Measurements from ENCODE around the gene ATG2A.

The ATG2A gene

DNA sequence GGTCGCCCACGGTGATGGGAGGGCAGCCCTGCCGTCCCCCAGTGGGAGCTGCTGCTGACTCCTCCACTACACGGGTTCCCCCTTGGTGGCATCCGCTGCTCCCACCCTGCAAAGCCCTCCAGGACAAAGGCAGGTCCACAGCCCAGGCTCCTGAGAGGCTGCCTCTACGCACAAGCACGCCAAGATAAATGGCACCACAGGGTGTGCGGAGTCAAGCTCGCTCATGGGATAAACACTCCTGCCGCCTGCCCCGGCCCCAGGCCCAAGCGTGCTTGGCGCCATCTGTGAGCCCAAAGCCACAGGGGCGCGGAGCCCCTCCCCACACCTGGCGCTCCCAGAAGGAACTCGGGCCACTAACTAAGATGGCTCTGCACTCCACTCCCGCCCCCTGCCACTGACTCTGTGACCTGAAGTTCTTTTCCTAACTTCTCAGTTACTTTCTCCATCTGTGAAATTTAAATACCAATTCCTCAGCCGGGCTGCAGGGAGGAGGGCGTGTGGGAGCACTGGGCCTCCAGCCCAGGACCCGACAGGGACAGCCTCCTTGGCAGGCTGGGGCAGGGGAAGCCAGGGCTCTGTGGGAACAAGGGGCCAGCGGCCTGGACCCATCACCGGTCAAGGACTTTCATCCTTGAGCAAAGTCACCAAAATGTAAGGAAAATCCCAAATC, 53.5 kb downstream of the ATG2A start:
- H3K27ac ChIP-seq = peak overlapping the region; percentile 91 to 97
- DNase-seq = peak in 1 of 2 donors; percentile 88
- no peaks in the 10 kb centered on the region for H3K27me3 ChIP-seq
- peak overlapping the region; percentile 27 to 28 for H3K4me3 ChIP-seq
- TF ChIP-seq CTCF (IDR thresholded peaks at IDR 0.05) = no peak
- no peaks in the 10 kb centered on the region for H3K9me3 ChIP-seq
- peaks cover 0 to 97% (median 87%) of the 10 kb centered on the region in 4 donors for H3K4me1 ChIP-seq
- H3K36me3 ChIP-seq = peaks cover 15 to 26% (median 17%) of the 10 kb centered on the region in 3 donors
- intact Hi-C loops (cut with DNase I; ENCODE audit: low total_unique reads) = no loop called here

- Histone ChIP-seq H3K27me3 (no peaks in the 10 kb centered on the region), H3K9me3 (no peaks in the 10 kb centered on the region), H3K4me3 (peak overlapping the region; percentile 27 to 28), H3K27ac (peak overlapping the region; percentile 91 to 97), H3K36me3 (peaks cover 16 to 23% (median 22%) of the 10 kb centered on the region in 3 donors), H3K4me1 (peaks cover 0 to 97% (median 85%) of the 10 kb centered on the region in 4 donors)
- no peak for TF ChIP-seq CTCF (IDR thresholded peaks at IDR 0.05)
- DNase-seq = peak in 1 of 2 donors; percentile 77
- intact Hi-C loops (cut with DNase I; ENCODE audit: low total_unique reads) = no loop called here
Observed at GRCh38 chr11:64862987-64863390, 54.0 kb downstream of the ATG2A start.

- DNase-seq = no peak
- no peaks in the 10 kb centered on the region for H3K27me3 ChIP-seq
Observed at GRCh38 chr11:64861227-64861975, 55.6 kb downstream of the ATG2A start.

DNA sequence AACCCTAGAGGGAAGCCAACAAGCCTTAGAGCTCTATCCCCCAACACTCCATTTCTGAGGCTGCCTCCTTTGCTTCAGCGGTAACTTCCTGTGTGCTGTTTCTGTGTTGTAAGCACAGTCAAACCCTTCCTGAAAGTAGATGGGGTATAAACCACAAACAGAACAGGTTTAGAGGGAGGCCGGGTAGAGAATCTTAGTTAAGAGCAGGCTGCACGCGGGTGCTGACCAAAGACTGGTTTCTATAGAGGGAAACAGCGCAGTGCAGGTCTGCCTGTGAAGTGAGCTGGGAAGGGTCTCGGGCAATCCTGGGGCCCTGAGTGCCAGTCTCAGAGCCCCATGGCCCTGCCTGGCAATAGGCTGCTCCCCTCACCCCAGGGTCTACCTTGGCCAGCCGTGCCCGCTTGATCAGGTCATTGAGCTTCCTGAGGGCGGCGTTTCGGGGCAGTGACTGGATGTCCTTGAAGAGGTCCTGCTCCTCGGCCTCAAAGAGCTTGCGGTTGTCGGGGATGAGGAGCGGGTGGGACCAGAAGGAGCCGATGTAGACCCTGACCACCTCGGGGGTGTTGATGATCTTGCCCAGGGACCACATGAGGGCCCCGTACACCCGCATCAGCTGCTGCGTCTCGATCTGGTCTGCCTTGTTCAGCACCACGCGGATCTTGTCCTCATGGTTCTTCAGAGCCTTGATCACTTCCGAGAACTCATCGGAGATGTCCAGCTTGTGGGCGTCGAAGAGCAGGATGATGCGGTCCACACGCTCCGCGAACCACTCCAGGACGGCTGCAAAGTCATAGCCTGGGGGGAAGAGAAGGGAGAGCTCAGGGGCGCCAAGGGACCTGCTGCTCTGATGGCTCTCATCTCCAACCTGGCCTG, 57.2 kb downstream of the ATG2A start:
- Histone ChIP-seq H3K4me3 (no peak overlapping the region), H3K9me3 (no peaks in the 10 kb centered on the region), H3K4me1 (peaks cover 6 to 97% (median 85%) of the 10 kb centered on the region in 4 donors), H3K27ac (peak overlapping the region; percentile 82 to 97), H3K27me3 (no peaks in the 10 kb centered on the region), H3K36me3 (peaks cover 16 to 31% (median 22%) of the 10 kb centered on the region in 3 donors)
- DNase-seq = no peak
- TF ChIP-seq CTCF (IDR thresholded peaks at IDR 0.05) = no peak
- intact Hi-C loops (cut with DNase I; ENCODE audit: low total_unique reads) = no loop called here

More at GRCh38 chr11:64861227-64861975, 55.6 kb downstream of the ATG2A start:
- Histone ChIP-seq H3K9me3 (no peaks in the 10 kb centered on the region), H3K36me3 (peaks cover 16 to 27% (median 22%) of the 10 kb centered on the region in 3 donors), H3K4me1 (peaks cover 2 to 97% (median 84%) of the 10 kb centered on the region in 4 donors), H3K27ac (peak overlapping the region; percentile 91 to 97), H3K4me3 (no peak overlapping the region)
- intact Hi-C loops (cut with DNase I; ENCODE audit: low total_unique reads) = no loop called here
- TF ChIP-seq CTCF (IDR thresholded peaks at IDR 0.05) = no peak
